Measurements from ENCODE around the gene LCN6.
"Not testable (repeated sequence)": the region's sequence is repeated elsewhere in the genome, so short reads cannot be mapped to it uniquely, and the experiment has no call there.

The LCN6 gene

DNA sequence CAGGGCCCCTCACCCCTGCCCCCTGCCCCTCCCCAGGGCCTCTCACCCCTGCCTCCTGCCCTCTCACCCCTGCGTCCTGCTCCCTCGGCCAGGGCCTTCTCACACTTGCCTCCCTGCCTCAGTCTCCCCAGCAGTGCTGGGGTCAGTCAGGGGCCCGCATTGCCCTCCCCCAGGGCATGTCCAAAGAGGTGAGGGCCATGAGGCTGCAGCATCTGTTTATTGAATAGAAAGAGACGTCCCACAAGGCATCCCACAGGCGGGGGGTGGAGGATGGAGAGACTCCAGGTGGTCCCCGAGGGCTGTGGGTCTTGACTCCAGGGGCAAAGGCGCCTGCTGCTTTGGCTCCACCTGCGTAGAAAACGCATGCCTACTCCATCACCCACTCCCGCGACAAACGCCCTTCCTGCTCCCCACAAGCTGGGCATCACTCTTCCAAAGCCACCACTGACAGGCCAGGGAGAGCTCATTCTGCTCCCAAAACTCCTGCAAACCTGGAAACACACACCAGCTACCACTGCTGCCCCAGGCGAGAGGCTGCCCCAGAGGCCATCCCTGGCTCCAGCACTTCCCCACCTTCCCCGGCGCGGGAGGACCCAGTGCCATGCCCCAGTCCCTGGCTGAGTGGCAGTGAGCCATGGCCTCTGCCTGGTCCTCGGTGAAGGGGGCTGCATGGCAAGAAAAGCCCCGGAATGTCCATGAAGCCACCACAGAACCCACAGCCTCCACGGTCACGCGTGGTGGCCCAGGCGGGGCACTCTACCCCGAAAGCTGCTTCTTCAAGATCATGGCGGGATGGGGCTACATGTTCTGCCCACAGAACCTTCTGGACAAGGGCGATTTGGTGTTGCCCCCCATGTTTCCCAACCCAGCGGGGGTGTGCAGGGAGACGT is 11.4 kb upstream of the LCN6 start:
- DNase-seq (ENCODE audit: low spot score), result peak; percentile 12

DNA sequence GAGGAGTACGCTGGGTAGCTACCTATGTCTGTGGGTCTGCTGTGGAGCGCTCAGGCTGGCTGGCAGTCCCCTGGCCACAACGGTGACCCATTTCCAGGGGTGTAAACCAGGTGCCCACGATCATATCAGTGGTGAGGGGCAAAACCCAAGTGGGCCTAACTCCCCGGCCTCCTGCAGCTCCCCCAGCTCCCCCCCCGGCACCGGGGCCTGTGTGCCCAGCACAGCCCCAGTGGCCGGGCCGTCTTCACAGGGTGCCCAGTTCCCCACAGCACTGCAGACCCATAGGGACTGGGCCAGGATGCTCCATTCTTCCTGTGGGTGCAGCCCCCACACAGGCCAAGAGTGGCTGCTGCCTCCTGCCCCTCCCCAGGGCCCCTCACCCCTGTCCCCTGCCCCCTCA is 10.7 kb upstream of the LCN6 start:
- DNase-seq (ENCODE audit: low spot score), result peak; percentile 8

DNA sequence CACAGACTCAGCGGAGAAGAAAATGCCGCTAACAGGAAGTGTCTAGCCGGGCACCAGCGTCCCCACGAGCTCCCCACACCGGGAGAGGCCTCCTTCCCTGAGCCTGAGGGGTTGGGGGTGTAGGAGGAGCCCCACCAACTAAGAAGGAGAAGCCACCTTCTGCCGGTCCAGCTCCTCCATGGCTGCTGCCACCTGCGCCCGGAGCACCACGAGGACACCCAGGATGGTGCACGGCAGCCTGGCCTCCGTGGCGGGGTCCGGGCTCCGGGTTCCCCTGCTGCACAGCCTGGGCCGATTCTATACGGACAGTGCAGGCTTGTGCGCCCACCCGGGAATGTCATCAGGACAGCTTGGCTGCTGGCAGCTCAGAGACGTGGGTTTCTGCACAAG is 9.4 kb upstream of the LCN6 start:
- DNase-seq (ENCODE audit: low spot score), result no peak

DNA sequence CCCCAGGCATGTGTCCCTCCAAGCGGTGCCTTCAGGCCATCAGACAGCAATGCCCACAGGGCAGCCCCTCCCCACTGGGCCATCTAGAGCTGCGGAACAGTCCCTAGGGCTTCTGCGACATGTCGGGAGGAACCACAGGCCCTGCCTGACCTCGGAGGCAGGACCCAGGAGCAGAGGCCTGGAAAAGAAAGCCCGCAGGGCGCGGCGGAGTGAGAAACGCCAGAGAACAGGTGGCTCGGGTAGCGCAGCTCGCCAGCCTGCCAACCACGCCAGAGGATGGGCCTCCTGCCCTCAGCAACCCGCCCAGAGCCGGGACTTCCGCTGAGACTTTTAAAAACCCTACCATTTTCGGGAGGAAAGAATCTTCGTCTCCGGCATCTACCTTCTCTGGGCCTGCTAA is 9.0 kb upstream of the LCN6 start:
- no peak for DNase-seq (ENCODE audit: low spot score)

DNA sequence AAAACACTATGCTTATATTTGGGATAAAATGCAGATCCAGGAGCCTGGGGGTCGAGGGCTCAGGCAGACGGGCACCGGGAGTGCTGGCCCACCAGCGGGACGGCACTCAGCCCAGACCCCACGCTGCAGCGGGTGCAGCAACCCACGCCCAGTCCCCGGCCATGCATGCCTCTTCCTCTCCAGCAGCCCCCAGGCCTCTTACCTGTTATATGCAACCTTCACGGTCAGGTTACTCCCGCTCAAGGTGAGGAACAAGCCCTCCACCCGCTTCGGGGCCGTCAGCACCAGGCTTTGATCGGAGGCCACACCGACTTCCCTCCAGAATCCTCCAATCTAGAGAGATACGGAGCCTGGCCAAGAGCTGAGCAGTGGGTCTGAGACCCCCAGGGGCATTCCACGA is 8.5 kb upstream of the LCN6 start:
- no peak for DNase-seq (ENCODE audit: low spot score)

DNA sequence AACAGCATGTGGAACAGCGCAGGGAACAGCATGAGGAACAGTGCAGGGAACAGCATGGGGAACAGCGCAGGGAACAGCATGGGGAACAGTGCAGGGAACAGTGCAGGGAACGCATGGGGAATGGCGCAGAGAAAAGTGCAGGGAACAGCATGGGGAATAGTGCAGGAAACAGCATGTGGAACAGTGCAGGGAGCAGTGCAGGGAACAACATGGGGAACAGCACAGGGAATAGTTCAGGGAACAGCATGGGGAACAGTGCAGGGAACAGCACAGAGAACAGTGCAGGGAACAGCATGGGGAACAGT is 7.8 kb upstream of the LCN6 start:
- no peak for DNase-seq (ENCODE audit: low spot score)

DNA sequence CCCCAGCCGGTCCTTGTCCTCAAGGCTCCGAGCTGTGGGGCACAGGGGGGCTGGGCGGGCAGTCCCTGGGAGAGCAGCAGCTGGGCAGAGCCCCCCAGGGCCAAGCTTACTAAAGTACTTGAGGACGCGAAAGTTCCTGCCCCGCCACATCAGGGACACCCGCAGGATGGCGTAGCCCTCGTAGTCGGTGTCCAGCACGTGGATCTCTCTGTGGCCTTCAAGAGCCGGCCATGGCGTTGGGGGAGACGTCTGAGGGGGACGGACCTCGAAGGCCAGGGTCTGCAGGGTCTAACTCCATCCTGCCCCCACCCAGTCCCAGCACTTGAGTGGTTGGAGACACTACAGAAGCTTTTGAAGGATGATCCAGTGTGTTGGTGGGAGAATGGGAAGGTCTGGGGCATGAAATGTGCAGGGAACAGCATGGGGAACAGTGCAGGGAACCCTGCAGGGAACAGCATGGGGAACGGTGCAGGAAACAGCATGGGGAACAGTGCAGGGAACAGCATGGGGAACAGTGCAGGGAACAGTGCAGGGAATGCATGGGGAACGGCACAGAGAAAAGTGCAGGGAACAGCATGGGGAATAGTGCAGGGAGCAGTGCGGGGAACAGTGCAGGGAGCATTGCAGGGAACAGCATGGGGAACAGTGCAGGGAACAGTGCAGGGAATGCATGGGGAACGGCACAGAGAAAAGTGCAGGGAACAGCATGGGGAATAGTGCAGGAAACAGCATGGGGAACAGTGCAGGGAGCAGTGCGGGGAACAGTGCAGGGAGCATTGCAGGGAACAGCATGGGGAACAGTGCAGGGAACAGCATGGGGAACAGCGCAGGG is 7.2 kb upstream of the LCN6 start:
- not testable (repeated sequence) for DNase-seq (ENCODE audit: low spot score)

DNA sequence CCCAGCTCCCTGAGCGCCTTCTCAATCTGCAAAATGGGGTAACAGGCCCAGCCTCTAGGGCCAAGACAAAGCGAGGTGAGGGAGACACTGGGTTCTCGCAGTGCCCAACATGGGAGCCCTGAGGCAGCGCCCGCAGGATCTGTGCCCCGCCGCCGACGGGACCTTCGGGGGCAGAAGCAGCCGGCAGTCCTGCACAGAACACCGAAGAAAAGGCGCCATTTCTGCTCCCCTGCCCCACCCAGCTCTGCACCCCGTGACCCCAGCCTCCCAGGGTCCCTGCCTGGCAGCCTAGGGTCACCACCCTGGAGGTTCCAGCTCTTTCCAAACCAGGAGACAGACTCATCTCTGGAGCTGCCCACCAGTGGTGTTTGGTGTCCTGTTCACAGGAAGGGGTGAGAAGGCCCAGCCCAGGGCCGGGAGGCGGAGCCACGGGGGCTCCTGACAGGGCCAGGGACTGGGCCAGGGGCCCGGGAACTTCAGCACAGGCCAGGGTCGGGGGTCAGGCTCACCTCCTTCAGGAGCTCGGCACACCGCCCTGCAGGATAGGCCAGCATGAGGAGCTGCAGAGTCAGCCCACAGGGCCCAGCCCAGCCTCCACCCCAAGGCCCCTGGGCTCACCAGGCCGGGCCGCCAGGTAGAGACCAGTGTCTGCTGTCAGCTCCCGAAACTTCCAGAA is 6.4 kb upstream of the LCN6 start:
- DNase-seq (ENCODE audit: low spot score), result no peak

DNA sequence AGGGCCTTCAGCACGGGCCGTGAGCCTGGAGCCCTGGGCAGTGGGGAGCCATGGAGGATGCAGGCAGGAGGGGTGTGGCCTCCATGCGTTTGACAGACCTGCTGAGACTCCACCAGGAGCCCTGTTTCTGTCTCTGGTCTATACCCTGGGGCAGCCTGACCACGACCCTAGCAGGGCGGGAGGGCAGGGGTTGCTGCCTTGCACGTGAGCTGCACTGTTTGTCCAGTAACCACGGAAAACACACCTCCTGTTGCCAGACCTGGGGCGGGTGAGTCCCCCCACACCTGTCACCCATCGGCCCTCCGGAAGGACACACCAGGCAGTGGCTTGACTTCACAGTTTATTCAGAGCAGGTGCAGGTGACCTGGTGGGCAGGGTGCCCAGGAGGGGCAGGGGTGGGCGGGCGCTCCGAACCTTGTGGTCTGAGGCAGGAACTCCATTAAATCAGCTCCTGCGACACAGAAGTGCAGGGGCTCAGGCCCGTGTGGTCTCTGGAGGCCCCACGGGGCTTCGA is 5.8 kb upstream of the LCN6 start:
- DNase-seq (ENCODE audit: low spot score), result no peak

DNA sequence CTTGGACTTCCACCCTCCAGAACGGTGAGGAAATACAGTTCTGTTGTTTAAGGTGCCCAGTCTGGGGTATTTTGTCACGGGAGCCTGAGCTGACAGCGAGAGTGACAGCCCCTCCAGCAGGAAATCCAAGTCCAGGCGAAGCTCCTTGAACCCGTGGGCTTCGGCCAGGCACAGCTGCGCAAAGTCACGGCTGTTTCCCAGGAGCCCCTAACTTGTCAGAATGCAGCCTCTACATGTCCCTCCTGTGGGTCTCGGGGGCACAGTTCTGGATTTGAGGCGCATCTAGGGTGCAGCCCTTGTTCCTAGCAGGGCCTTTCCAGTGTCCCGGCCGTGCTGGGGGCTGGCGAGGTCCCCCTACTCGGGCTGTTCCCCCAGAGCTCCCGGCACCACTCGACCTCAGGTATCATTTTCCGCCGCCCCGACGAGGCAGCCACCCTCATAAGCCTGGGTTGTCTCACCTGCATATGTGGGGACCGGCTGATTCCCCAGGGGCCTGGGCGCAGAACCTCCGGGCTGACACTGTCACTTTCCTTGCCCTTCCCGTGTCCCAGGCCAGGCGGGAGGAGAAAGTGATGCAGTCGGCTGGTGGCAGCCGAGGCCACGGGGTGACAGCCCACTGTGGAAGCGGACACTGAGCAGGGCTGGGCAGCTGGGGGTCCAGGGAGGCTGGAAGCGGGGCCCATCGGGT is 5.2 kb upstream of the LCN6 start:
- no peak for DNase-seq (ENCODE audit: low spot score)

DNA sequence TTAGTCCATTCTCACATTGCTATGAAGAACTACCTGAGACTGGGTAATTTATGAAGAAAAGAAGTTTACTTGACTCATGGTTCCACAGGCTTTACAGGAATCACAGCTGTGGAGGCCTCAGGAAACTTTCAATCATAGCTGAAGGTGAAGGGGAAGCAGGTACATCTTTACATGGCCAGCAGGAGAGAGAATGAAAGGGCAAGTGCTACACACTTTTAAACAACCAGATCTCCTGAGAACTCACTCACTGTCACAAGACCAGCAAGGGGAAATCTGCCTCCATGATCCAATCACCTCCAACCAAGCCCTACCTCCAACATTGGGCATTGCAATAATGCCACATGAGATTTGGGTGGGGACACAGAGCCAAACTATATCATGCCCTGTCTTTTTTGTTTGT is 3.5 kb upstream of the LCN6 start:
- no peak for DNase-seq (ENCODE audit: low spot score)

DNA sequence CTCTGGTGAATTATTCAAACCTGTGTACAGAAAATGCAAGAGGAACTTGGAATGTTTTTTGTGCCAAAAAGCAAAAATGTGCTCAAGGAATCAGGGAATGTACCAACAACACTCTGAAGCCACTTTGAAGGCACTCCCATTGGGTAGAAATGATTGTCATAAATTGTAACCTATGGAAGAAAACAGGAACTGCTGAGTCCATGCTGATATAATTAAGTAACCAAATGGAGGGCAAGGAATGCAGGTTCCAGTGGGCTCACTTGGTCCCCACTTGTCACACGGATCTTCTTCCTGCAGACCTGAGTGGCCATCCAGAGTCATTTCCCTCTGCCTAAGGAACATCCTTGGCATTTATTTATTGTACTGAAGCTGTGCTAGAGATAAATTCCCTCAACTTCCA is 2.9 kb upstream of the LCN6 start:
- no peak for DNase-seq (ENCODE audit: low spot score)

DNA sequence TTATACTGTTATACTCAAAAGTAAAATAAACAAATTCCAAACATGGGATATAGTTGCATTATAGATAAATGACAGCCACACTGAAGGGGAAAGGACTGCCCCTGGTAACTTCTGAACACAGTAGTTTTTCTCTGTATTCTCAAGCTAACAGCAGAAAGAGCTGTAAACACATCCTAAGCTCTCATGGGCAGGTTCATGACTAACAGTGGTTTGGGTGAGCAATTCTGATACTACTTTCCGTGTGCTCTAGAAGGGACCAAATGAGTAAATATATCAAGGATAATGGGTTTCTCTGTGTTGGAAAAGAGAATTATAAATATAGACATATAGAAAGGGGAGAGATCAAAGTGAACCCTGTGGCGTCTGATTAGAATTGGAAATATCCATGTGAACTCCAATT is 2.2 kb upstream of the LCN6 start:
- no peak for DNase-seq (ENCODE audit: low spot score)

DNA sequence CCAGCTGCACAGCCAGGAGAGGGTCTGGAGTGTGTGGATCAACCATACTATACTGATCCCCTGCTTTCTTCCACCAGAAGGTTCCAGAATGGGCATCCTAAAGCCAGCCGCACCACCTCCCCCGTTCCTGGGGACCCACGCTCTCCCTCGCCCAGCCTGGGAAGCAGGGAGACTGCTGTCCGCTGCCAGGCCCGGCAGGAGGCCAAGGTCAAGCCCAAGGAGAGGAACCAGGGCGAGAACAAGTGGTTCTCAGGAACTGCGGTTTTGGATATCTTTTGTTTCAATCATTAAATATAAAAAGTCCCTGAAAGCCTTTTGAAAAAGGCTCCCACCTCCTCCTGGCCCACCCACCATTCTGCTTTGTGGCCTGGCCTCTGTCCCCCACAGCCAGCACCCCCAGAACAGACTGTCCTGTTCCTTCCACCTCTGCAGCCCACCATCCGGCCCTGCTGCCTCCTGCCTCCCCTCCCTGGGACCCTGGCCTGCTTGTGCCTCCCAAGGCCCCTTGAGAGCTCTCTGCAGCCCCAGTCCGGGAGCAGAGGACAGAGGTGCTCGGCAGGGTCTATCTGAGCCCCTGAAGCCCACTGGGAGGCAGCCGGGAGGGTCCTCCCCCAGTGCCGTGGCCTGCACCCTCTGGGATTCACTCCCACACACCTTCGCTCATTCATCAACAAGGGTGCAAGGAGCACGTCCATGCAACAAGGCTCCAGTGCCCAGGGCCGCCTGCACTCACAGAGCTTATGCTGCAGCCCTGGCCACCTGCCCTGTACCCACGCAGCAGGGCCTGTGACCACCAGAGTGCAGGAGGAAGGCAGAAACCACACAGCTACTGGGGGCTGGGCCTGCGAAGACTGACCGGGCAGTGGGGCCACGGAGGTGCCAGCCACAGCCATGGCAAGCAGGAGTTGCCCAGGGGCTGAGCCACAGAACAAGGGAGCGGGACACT is 614 bp upstream of the LCN6 start:
- DNase-seq (ENCODE audit: low spot score), result no peak

DNA sequence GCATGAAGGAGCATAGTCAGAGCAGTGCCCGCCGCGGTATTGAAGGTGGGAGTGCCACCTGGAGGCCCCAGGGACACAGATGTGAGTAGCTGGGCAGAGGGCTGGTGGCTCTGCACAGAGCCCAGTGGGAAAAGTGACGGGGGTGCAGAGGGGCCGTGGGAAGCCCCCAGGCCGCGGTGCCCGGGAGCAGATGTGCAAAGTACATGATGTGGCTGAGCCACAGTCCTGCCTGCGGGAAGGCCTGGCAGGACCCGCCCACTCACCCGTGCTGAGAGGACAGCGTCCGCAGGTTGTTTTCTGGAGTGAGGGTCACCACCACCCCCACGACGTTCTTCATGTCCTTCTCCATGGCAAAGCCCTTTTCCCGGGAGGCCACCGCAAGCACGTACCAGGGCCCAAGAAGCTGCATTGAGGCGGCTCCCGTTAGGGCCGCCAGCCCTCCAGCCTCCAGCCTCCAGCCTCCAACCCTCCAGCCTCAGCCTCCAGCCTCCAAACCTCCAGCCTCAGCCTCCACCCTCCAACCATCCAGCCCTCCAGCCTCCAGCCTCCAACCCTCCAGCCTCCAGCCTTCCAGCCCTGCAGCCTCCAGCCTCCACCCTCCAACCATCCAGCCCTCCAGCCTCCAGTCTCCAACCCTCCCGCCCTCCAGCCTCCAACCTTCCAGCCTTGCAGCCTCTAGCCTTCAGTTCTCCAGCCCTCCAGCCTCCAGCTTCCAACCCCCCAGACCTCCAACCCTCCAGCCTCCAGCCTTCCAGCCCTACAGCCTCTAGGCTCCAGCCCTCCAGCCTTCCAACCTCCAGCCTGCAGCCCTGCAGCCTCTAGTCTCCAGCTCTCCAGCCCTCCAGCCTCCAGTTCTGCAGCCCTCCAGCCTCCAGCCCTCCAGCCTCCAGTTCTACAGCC is 914 bp downstream of the LCN6 start:
- no peak for DNase-seq (ENCODE audit: low spot score)

DNA sequence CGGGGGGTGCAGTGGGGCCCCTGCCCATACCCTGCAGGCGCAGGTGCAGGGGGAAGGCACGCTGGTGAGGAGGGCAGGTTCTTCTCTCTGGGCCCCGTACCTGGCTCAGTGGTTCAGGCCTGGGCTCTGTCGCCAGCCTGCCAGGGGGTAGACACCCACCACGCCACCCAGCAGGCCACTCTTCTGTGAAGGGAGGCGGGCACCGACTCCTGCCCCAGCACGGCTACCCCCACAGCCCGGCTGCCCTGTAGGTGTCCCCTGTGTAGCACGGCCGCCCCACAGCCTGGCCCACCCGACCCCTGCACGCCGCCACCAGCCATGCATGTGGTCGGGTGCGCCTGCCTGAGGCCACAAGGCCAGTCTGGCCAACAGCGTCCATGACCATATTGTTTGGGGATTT is 1.7 kb downstream of the LCN6 start:
- DNase-seq (ENCODE audit: low spot score), result no peak

DNA sequence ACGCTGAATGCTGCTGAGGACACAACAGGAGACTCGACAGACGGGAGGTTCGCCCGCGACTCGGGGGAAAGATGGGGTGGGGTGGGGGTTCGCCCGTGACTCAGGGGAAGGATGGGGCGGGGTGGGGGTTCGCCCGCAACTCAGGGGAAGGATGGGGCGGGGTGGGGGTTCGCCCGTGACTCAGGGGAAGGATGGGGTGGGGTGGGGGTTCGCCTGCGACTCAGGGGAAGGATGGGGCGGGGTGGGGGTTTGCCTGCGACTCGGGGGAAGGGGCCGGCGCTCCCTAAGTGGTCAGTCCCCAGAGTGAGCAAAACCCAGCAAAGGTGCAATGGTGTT is 2.2 kb downstream of the LCN6 start:
- no peak for DNase-seq (ENCODE audit: low spot score)

DNA sequence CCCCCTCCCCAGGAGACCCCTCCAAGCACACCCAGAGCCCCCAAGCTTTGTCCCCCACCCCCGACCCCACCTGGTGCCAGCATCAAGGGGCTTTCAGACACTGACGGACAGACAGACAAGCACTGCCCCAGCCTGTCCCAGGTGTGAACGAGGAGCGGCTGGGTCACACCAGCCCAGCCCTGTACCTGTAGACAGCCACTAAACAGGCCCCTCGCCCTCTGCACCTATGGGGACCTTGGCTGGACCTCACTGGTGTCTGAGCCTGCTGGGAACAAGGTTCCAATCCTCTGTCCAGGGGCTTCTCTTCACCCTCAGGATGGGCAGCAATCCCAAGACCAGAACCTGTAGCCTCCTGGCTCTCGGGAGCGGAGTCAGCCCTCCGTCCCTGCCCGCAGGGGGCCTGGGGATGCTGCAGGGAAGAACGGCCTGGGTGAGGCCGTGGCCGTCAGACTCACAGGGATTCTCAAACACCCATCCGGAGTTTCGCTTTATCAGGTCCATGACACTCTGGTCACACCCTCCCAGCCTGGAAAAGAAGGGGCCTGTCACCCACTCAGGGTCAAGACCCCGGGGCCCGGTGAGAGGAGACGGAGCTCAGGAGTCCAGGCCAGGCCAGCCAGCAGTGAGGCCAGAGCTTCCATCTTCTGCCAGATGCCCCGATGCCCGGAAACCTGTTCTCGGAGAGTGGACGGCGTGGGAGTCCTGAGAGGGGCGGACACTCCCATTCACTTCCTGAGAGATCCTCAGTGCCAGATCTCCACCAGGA is 2.8 kb downstream of the LCN6 start:
- no peak for DNase-seq (ENCODE audit: low spot score)

DNA sequence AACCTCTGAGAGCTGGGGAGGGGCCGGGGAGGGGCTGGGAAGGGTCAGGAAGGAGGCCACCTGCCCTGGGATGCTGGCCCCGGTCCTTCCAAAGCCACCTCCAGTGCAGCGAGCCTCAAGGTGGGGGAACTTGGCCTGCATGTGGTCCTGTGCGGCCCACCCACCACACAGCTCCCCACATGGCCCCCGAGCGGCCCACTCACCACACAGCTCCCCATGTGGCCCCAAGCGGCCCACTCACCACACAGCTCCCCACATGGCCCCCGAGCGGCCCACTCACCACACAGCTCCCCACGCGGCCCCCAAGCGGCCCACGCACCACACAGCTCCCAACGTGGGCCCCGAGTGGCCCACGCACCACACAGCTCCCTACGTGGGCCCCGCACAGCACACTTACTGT is 3.6 kb downstream of the LCN6 start:
- DNase-seq (ENCODE audit: low spot score), result no peak
